HepG2 (cell line): ENCODE results near the gene MIGA2. TPM values are rescaled to one million over a fixed set of nuclear protein-coding genes. Genes with fewer than 3 reads are reported as not detected.

Experiments
- ATF1 ChIP-seq: IDR thresholded peaks from 2 replicates; pipeline ENCODE4 v1.6.1; 2016; ENCODE audit warnings: mild to moderate bottlenecking, control low read depth
- ATF2 ChIP-seq: sonication (generic); formaldehyde crosslinking; IDR thresholded peaks from 2 replicates; pipeline ENCODE4 v1.4.0; 2020; ENCODE audit warnings: missing genetic modification reagents
- BRCA1 ChIP-seq: sonication (generic); formaldehyde crosslinking; IDR thresholded peaks from 2 replicates; pipeline ENCODE4 v1.4.0; 2020; ENCODE audit warnings: missing genetic modification reagents
- HOXD1 ChIP-seq: sonication (generic); formaldehyde crosslinking; IDR thresholded peaks from 2 replicates; pipeline ENCODE4 v1.5.0; 2020; ENCODE audit warnings: missing genetic modification reagents
- PBX3 ChIP-seq: sonication (generic); formaldehyde crosslinking; IDR thresholded peaks from 2 replicates; pipeline ENCODE4 v1.8.1; 2023; ENCODE audit warnings: missing genetic modification reagents, inconsistent platforms, borderline replicate concordance
- POLR2AphosphoS5 ChIP-seq: IDR thresholded peaks from 2 replicates; pipeline ENCODE4 v1.6.1; 2012; ENCODE audit warnings: low read depth, low read length
- USF2 ChIP-seq, 2 experiments: sonication (generic) in 1 of 2; formaldehyde crosslinking in 1 of 2; IDR thresholded peaks; 2 replicates each; pipeline versions ENCODE4 v1.5.1 to v1.6.1; 2011 to 2020; ENCODE audit warnings: borderline replicate concordance in 1 of 2, low read depth in 1 of 2, low read length in 1 of 2, mild to moderate bottlenecking in 1 of 2, missing genetic modification reagents in 1 of 2, moderate library complexity in 1 of 2
- ZBTB44 ChIP-seq: sonication (generic); formaldehyde crosslinking; IDR thresholded peaks from 2 replicates; pipeline ENCODE4 v1.4.0; 2020; ENCODE audit warnings: missing genetic modification reagents
- ZBTB7A ChIP-seq: sonication (generic); formaldehyde crosslinking; IDR thresholded peaks from 2 replicates; pipeline ENCODE4 v1.8.0; 2022; ENCODE audit warnings: mild to moderate bottlenecking, missing genetic modification reagents
- ZFP91 ChIP-seq: sonication (generic); formaldehyde crosslinking; IDR thresholded peaks from 2 replicates; pipeline ENCODE4 v1.9.0; 2022; ENCODE audit warnings: missing genetic modification reagents, mild to moderate bottlenecking, borderline replicate concordance
- ZNF160 ChIP-seq: sonication (generic); formaldehyde crosslinking; IDR thresholded peaks from 2 replicates; pipeline ENCODE4 v1.8.0; 2022; ENCODE audit warnings: mild to moderate bottlenecking, inconsistent platforms, missing genetic modification reagents
- polyA plus RNA-seq, 8 experiments: library from polyadenylated mRNA; depleted of rRNA in 3 of 8; stranded (reverse) in 7 of 8; unstranded in 1 of 8; fragments of >200 nt; fragmentation: Illumina TruSeq in 4 of 8; extraction: Trizol in 4 of 8; gene quantifications; 2 replicates each; pipeline versions ENCODE4 v1.2.1 to v1.2.3, GENCODE V29; 2011 to 2016; ENCODE audit warnings: low read depth in 4 of 8, missing spikeins in 1 of 8, mixed read lengths in 1 of 8; ENCODE audit not compliant: insufficient read depth in 1 of 8
- total RNA-seq, 5 experiments: library from RNA; depleted of rRNA; stranded (reverse); fragments of >200 nt; fragmentation: Illumina TruSeq; extraction: Trizol; gene quantifications; 2 replicates each; pipeline ENCODE4 v1.2.3, GENCODE V29; 2016; ENCODE audit warnings: low read depth in 1 of 5
- TF ChIP-seq, protein P1 (sequence below): sonication (generic); formaldehyde crosslinking; IDR thresholded peaks from 2 replicates; pipeline ENCODE4 v1.4.0; 2020; ENCODE audit warnings: missing genetic modification reagents
- TF ChIP-seq, protein P2 (sequence below): sonication (generic); formaldehyde crosslinking; IDR thresholded peaks from 2 replicates; pipeline ENCODE4 v1.4.0; 2020; ENCODE audit warnings: missing genetic modification reagents, borderline replicate concordance

The MIGA2 gene
- total and polyA plus RNA-seq, 2 of the 13 experiments (the other 11 are each of a cell fraction or from before 2014, with no cell fraction given), result 10.8 to 17.1 TPM

GRCh38 chr9:129081388-129081904 lies 45.0 kb downstream of the MIGA2 start (continued):
- no peak for TF ChIP-seq ATF2 (CRISPR knock-in tag)
- TF ChIP-seq, protein P1, sequence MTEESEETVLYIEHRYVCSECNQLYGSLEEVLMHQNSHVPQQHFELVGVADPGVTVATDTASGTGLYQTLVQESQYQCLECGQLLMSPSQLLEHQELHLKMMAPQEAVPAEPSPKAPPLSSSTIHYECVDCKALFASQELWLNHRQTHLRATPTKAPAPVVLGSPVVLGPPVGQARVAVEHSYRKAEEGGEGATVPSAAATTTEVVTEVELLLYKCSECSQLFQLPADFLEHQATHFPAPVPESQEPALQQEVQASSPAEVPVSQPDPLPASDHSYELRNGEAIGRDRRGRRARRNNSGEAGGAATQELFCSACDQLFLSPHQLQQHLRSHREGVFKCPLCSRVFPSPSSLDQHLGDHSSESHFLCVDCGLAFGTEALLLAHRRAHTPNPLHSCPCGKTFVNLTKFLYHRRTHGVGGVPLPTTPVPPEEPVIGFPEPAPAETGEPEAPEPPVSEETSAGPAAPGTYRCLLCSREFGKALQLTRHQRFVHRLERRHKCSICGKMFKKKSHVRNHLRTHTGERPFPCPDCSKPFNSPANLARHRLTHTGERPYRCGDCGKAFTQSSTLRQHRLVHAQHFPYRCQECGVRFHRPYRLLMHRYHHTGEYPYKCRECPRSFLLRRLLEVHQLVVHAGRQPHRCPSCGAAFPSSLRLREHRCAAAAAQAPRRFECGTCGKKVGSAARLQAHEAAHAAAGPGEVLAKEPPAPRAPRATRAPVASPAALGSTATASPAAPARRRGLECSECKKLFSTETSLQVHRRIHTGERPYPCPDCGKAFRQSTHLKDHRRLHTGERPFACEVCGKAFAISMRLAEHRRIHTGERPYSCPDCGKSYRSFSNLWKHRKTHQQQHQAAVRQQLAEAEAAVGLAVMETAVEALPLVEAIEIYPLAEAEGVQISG, result 0 out of 2 replicates have a peak, but pooled peaks have one; percentile 4
- no peak for TF ChIP-seq HOXD1 (CRISPR knock-in tag)
- TF ChIP-seq USF2 (IDR thresholded peaks at IDR 0.05; ENCODE audit: low read depth, low read length), result no peak
- TF ChIP-seq USF2 (CRISPR knock-in tag; IDR thresholded peaks at IDR 0.05; ENCODE audit: borderline replicate concordance), result no peak
- 0 out of 2 replicates have a peak, but pooled peaks have one; percentile 33 for TF ChIP-seq POLR2AphosphoS5
- no peak for TF ChIP-seq PBX3 (CRISPR knock-in tag)
- TF ChIP-seq ZBTB44 (CRISPR knock-in tag), result no peak
- TF ChIP-seq BRCA1, result no peak
- TF ChIP-seq, protein P2, sequence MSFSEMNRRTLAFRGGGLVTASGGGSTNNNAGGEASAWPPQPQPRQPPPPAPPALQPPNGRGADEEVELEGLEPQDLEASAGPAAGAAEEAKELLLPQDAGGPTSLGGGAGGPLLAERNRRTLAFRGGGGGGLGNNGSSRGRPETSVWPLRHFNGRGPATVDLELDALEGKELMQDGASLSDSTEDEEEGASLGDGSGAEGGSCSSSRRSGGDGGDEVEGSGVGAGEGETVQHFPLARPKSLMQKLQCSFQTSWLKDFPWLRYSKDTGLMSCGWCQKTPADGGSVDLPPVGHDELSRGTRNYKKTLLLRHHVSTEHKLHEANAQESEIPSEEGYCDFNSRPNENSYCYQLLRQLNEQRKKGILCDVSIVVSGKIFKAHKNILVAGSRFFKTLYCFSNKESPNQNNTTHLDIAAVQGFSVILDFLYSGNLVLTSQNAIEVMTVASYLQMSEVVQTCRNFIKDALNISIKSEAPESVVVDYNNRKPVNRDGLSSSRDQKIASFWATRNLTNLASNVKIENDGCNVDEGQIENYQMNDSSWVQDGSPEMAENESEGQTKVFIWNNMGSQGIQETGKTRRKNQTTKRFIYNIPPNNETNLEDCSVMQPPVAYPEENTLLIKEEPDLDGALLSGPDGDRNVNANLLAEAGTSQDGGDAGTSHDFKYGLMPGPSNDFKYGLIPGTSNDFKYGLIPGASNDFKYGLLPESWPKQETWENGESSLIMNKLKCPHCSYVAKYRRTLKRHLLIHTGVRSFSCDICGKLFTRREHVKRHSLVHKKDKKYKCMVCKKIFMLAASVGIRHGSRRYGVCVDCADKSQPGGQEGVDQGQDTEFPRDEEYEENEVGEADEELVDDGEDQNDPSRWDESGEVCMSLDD (CRISPR knock-in tag), result no peak
- TF ChIP-seq ZBTB7A (CRISPR knock-in tag), result no peak
- TF ChIP-seq ATF1 (CRISPR knock-in tag), result 0 out of 2 replicates have a peak, but pooled peaks have one; percentile 1
- TF ChIP-seq ZFP91 (CRISPR knock-in tag), result 0 out of 2 replicates have a peak, but pooled peaks have one; percentile 7
- TF ChIP-seq ZNF160 (CRISPR knock-in tag), result no peak
